Osteoblast (primary cell): ENCODE results near the gene SPTBN5. TPM values are rescaled to one million over a fixed set of nuclear protein-coding genes. Genes with fewer than 3 reads are reported as not detected.

Source experiments
- DNase-seq: peaks from one replicate; pipeline ENCODE4 v3.0.0; 2011; ENCODE audit warnings: low spot score, mixed read lengths; ENCODE audit not compliant: insufficient read length; ENCODE audit errors: missing footprints
- H2AFZ ChIP-seq: 2 replicates; pipeline ENCODE4 v1.6.0; 2011; ENCODE audit warnings: mild to moderate bottlenecking, low read length
- H3K27ac ChIP-seq: 2 replicates; pipeline ENCODE4 v1.5.1; 2011; ENCODE audit warnings: mild to moderate bottlenecking, low read depth, low read length, moderate library complexity
- H3K27me3 ChIP-seq: 2 replicates; pipeline ENCODE4 v1.6.0; 2012; ENCODE audit warnings: mild to moderate bottlenecking, control low read depth, inconsistent platforms, low read length, moderate library complexity; ENCODE audit not compliant: insufficient read depth
- H3K36me3 ChIP-seq: 2 replicates; pipeline ENCODE4 v1.5.1; 2011; ENCODE audit warnings: mild to moderate bottlenecking, low read length, control low read depth, moderate library complexity; ENCODE audit not compliant: insufficient read depth
- H3K4me1 ChIP-seq: 2 replicates; pipeline ENCODE4 v1.5.1; 2011; ENCODE audit warnings: mild to moderate bottlenecking, low read length, control low read depth, moderate library complexity; ENCODE audit not compliant: insufficient read depth
- H3K4me2 ChIP-seq: 2 replicates; pipeline ENCODE4 v1.6.0; 2011; ENCODE audit warnings: mild to moderate bottlenecking, low read length; ENCODE audit not compliant: insufficient read depth
- H3K4me3 ChIP-seq: fragments of 200-600 bp; sonication (generic); 3 replicates; pipeline ENCODE4 v1.5.1; 2012; ENCODE audit warnings: mild to moderate bottlenecking, low read length, inconsistent platforms; ENCODE audit not compliant: insufficient read depth
- H3K79me2 ChIP-seq: 2 replicates; pipeline ENCODE4 v1.6.0; 2012; ENCODE audit warnings: mild to moderate bottlenecking, low read length, control low read depth, inconsistent platforms; ENCODE audit not compliant: insufficient read depth
- H3K9me3 ChIP-seq: 2 replicates; pipeline ENCODE4 v1.5.1; 2011; ENCODE audit warnings: low read depth, low read length, control low read depth
- H4K20me1 ChIP-seq: 2 replicates; pipeline ENCODE4 v1.6.0; 2012; ENCODE audit warnings: mild to moderate bottlenecking, low read length, control low read depth; ENCODE audit not compliant: insufficient read depth
- CTCF ChIP-seq: IDR thresholded peaks from 2 replicates; pipeline ENCODE4 v1.5.1; 2011; ENCODE audit warnings: mild to moderate bottlenecking, low read depth, low read length, moderate library complexity; ENCODE audit errors: extremely low read depth
- total RNA-seq: library from RNA; depleted of rRNA; stranded (reverse); fragments of >200 nt; gene quantifications from 2 replicates; pipeline ENCODE4 v1.2.3, GENCODE V29; 2012

SPTBN5 gene
- total RNA-seq, 1 donor: 0.36 TPM

GRCh38 chr15:41844814-41845213 lies 49.0 kb downstream of the SPTBN5 start:
- no peak for TF ChIP-seq CTCF
- H3K4me2 ChIP-seq: no peak overlapping the region
- H3K9me3 ChIP-seq: no peaks in the 10 kb centered on the region

GRCh38 chr15:41843571-41843970 lies 50.3 kb downstream of the SPTBN5 start:
- Histone ChIP-seq H3K36me3 (peaks cover 8% of the 10 kb centered on the region), H4K20me1 (no peaks in the 10 kb centered on the region), H3K4me2 (no peak overlapping the region), H3K27ac (no peak overlapping the region), H3K4me1 (no peaks in the 10 kb centered on the region), H3K27me3 (no peaks in the 10 kb centered on the region), H3K4me3 (no peak overlapping the region), H3K9me3 (no peaks in the 10 kb centered on the region), H2AFZ (no peak overlapping the region), H3K79me2 (no peaks in the 10 kb centered on the region)
- TF ChIP-seq CTCF: no peak
- no peak for DNase-seq

More at GRCh38 chr15:41844814-41845213, 49.0 kb downstream of the SPTBN5 start:
- Histone ChIP-seq H3K4me1 (no peaks in the 10 kb centered on the region), H3K36me3 (peaks cover 8% of the 10 kb centered on the region), H3K4me3 (no peak overlapping the region), H3K27ac (no peak overlapping the region), H3K79me2 (no peaks in the 10 kb centered on the region), H3K27me3 (no peaks in the 10 kb centered on the region), H2AFZ (no peak overlapping the region), H4K20me1 (peaks cover 4% of the 10 kb centered on the region)
- no peak for DNase-seq

GRCh38 chr15:41842229-41842628 lies 51.6 kb downstream of the SPTBN5 start:
- H3K27me3 ChIP-seq: no peaks in the 10 kb centered on the region

GRCh38 chr15:41841131-41841530 lies 52.7 kb downstream of the SPTBN5 start:
- H3K9me3 ChIP-seq: no peaks in the 10 kb centered on the region
- DNase-seq: no peak
- H3K27me3 ChIP-seq: no peaks in the 10 kb centered on the region

More at GRCh38 chr15:41842229-41842628, 51.6 kb downstream of the SPTBN5 start:
- no peaks in the 10 kb centered on the region for H3K9me3 ChIP-seq
- H3K4me2 ChIP-seq: no peak overlapping the region
- TF ChIP-seq CTCF: no peak
- no peak overlapping the region for H3K27ac ChIP-seq
- H3K79me2 ChIP-seq: no peaks in the 10 kb centered on the region
- no peak for DNase-seq
- H4K20me1 ChIP-seq: no peaks in the 10 kb centered on the region
- H3K4me3 ChIP-seq: no peak overlapping the region
- no peaks in the 10 kb centered on the region for H3K4me1 ChIP-seq
- no peak overlapping the region for H2AFZ ChIP-seq
- H3K36me3 ChIP-seq: no peaks in the 10 kb centered on the region

More at GRCh38 chr15:41841131-41841530, 52.7 kb downstream of the SPTBN5 start:
- Histone ChIP-seq H3K4me1 (no peaks in the 10 kb centered on the region), H3K27ac (no peak overlapping the region), H3K36me3 (no peaks in the 10 kb centered on the region), H3K79me2 (no peaks in the 10 kb centered on the region), H3K4me2 (no peak overlapping the region), H4K20me1 (no peaks in the 10 kb centered on the region), H2AFZ (no peak overlapping the region), H3K4me3 (no peak overlapping the region)
- TF ChIP-seq CTCF: no peak
